DOHH2 (cell line): Measurements from ENCODE around the gene SOX9.

Experiments
- EZH2phosphoT487 ChIP-seq: fragments of 200-600 bp; sonication (generic); IDR thresholded peaks from 2 replicates; pipeline ENCODE4 v1.6.1; 2017; ENCODE audit warnings: borderline replicate concordance, mild to moderate bottlenecking, antibody characterized with exemption, low read length, moderate library complexity, mixed read lengths
- TF ChIP-seq, protein P1 (sequence below): fragments of 200-600 bp; sonication (generic); IDR thresholded peaks from one replicate; pipeline ENCODE4 v1.5.1; 2014; ENCODE audit warnings: antibody characterized with exemption, mild to moderate bottlenecking, low read depth, low read length; ENCODE audit not compliant: poor library complexity, severe bottlenecking

DNA sequence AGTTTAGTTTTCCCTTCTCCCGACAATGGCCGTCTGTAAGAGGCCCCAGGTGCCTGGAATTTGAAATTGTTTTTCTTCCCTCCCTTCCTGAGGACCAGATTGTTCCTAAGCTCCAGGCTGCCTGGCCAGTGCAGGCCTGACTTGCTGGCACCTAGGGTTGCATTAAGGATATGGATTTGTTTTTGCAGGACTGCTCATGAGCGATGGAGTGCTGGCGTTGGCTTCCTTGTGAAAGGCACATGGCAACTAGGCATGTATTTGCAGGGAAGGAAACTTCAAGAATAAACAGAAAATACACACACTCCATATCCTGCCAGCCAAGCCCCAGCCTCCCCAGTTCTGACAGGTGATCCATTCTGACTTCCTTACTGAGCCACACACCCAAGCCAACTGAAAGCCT, 25.5 kb upstream of the SOX9 start:
- TF ChIP-seq, protein P1, sequence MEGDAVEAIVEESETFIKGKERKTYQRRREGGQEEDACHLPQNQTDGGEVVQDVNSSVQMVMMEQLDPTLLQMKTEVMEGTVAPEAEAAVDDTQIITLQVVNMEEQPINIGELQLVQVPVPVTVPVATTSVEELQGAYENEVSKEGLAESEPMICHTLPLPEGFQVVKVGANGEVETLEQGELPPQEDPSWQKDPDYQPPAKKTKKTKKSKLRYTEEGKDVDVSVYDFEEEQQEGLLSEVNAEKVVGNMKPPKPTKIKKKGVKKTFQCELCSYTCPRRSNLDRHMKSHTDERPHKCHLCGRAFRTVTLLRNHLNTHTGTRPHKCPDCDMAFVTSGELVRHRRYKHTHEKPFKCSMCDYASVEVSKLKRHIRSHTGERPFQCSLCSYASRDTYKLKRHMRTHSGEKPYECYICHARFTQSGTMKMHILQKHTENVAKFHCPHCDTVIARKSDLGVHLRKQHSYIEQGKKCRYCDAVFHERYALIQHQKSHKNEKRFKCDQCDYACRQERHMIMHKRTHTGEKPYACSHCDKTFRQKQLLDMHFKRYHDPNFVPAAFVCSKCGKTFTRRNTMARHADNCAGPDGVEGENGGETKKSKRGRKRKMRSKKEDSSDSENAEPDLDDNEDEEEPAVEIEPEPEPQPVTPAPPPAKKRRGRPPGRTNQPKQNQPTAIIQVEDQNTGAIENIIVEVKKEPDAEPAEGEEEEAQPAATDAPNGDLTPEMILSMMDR, result no peak
- no peak for TF ChIP-seq EZH2phosphoT487
